Upper lobe of right lung (tissue), 1 donor: ENCODE measurements around the gene ZNF598. TPM values are rescaled to one million over a fixed set of nuclear protein-coding genes. Genes with fewer than 3 reads are reported as not detected.

Experiments used
- ATAC-seq: fragments of 200-7000 bp; cut with Tn5 transposase; one replicate; pipeline ENCODE4 v1.9.1; 2020; ENCODE audit warnings: mild to moderate bottlenecking, moderate library complexity
- DNase-seq: peaks from one replicate; pipeline ENCODE4 v3.0.0-alpha.2; 2020
- H3K27ac ChIP-seq: fragments of 200-600 bp; one replicate; pipeline ENCODE4 v1.8.0; 2022
- H3K27me3 ChIP-seq: fragments of 200-600 bp; one replicate; pipeline ENCODE4 v1.8.0; 2022; ENCODE audit warnings: mild to moderate bottlenecking
- H3K36me3 ChIP-seq: fragments of 200-600 bp; one replicate; pipeline ENCODE4 v1.8.0; 2022
- H3K4me1 ChIP-seq: fragments of 200-600 bp; one replicate; pipeline ENCODE4 v1.8.0; 2022
- H3K4me3 ChIP-seq: fragments of 200-600 bp; one replicate; pipeline ENCODE4 v1.8.0; 2022; ENCODE audit warnings: mild to moderate bottlenecking
- H3K9me3 ChIP-seq: fragments of 200-600 bp; one replicate; pipeline ENCODE4 v1.8.0; 2022
- CTCF ChIP-seq: fragments of 200-600 bp; IDR thresholded peaks from one replicate; pipeline ENCODE4 v1.8.0; 2022; ENCODE audit warnings: antibody characterized with exemption
- intact Hi-C: fragments of 100-400 bp; cut with DNase I; formaldehyde crosslinking; loops from one replicate; pipeline ENCODE4 v1.11.0; 2022
- total RNA-seq: library from RNA; stranded (reverse); fragmentation: NEBNext Ultra II Directional; extraction: Animal tissue kit (Norgen Biotek cat#: 25700); gene quantifications from one replicate; pipeline ENCODE4 v1.2.1, GENCODE V29; 2021
- donor health status: DM: no; HTN: yes; CAD: no; lungs with severe emphysema.

ZNF598 gene
- total RNA-seq, 1 donor from 2014 or later: 38.2 TPM

GRCh38 chr16:1991135-1991551 lies 18.5 kb downstream of the ZNF598 start:
- no peak for TF ChIP-seq CTCF
- peak overlapping the region; percentile 41 for H3K4me3 ChIP-seq
- peaks cover 10% of the 10 kb centered on the region for H3K36me3 ChIP-seq
- no peaks in the 10 kb centered on the region for H3K9me3 ChIP-seq
- DNase-seq (no peak), ATAC-seq (no peak)
- H3K27ac ChIP-seq: no peak overlapping the region
- H3K27me3 ChIP-seq: peaks cover 27% of the 10 kb centered on the region
- intact Hi-C loops: no loop called here
- peaks cover 16% of the 10 kb centered on the region for H3K4me1 ChIP-seq

- Histone ChIP-seq H3K36me3 (peaks cover 16% of the 10 kb centered on the region), H3K4me3 (peak overlapping the region; percentile 41), H3K4me1 (peaks cover 16% of the 10 kb centered on the region), H3K9me3 (no peaks in the 10 kb centered on the region), H3K27ac (no peak overlapping the region), H3K27me3 (peaks cover 27% of the 10 kb centered on the region)
- TF ChIP-seq CTCF: no peak
- ATAC-seq (no peak), DNase-seq (no peak)
- intact Hi-C loops: no loop called here
These were observed 19.1 kb downstream of the ZNF598 start for GRCh38 chr16:1990351-1991134.

- no peak for DNase-seq
- no peak overlapping the region for H3K4me3 ChIP-seq
- no peaks in the 10 kb centered on the region for H3K9me3 ChIP-seq
- H3K27me3 ChIP-seq: peaks cover 27% of the 10 kb centered on the region
- no peak for ATAC-seq
- peaks cover 21% of the 10 kb centered on the region for H3K4me1 ChIP-seq
- intact Hi-C loops: no loop called here
- no peak overlapping the region for H3K27ac ChIP-seq
- no peak for TF ChIP-seq CTCF
- peaks cover 20% of the 10 kb centered on the region for H3K36me3 ChIP-seq
These were observed 19.6 kb downstream of the ZNF598 start for GRCh38 chr16:1990101-1990350.

GRCh38 chr16:1989209-1990100 lies 20.2 kb downstream of the ZNF598 start, which contains the start of gene SYNGR3:
Gene SYNGR3, plus strand, starts transcription at chr16:1989970. Its CDS starts 133 bp downstream, at chr16:1990103.
- no peak for ATAC-seq
- DNase-seq: no peak
- H3K36me3 ChIP-seq: peaks cover 20% of the 10 kb centered on the region
- peaks cover 27% of the 10 kb centered on the region for H3K4me1 ChIP-seq
- H3K4me3 ChIP-seq: peak within 1 kb of the TSS; percentile 41
- H3K27me3 ChIP-seq: peaks cover 27% of the 10 kb centered on the region
- intact Hi-C loops: no loop called here
- H3K27ac ChIP-seq: no peak within 1 kb of the TSS
- H3K9me3 ChIP-seq: no peaks in the 10 kb centered on the region
- no peak for TF ChIP-seq CTCF

GRCh38 chr16:1987198-1987597 lies 22.4 kb downstream of the ZNF598 start:
- Histone ChIP-seq H3K9me3 (no peaks in the 10 kb centered on the region), H3K27ac (no peak overlapping the region), H3K4me3 (no peak overlapping the region), H3K27me3 (peaks cover 31% of the 10 kb centered on the region), H3K4me1 (peaks cover 35% of the 10 kb centered on the region), H3K36me3 (peaks cover 20% of the 10 kb centered on the region)
- ATAC-seq (no peak), DNase-seq (no peak)
- intact Hi-C loops: no loop called here
- TF ChIP-seq CTCF: no peak
